Stimulated activated CD4-positive, alpha-beta T cell treated with anti-CD3 and anti-CD28 coated beads, Interleukin-1b, Interleukin-23, amount 100 ng/mL, for 24 hours (primary cell): Measurements from ENCODE around the gene BLVRA.
A peak's percentile ranks its signal among the peaks of the same experiment; 100 is the strongest.
"Not testable (repeated sequence)": the region's sequence is repeated elsewhere in the genome, so short reads cannot be mapped to it uniquely, and the experiment has no call there.

Source experiments
- DNase-seq, 4 experiments: peaks; one replicate each; pipeline ENCODE4 v3.0.0-alpha.2; 2020; ENCODE audit warnings: low read depth in 4 of 4, low spot score in 1 of 4

The BLVRA gene

GRCh38 chr7:43768887-43769272, 10.4 kb downstream of the BLVRA start:
- DNase-seq = no peak

DNA sequence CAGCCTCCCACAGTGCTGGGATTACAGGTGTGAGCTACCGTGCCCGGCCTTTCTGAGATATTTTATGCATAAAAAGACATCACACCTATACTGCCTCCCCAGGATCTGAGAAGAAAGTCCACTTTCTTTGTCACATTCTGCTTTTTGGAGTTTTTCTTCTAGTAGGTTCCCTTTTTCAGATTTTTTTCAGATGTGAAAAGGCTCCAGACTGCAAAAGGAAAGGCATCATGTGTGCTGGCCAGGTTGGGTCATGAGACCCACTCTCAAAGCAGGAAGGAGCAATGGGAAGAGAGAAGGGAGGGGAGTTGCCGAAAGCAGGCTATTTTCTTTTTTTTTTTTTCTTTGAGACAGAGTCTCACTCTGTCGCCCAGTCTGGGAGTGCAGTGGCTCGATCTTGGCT, 10.8 kb downstream of the BLVRA start:
- DNase-seq = no peak

DNA sequence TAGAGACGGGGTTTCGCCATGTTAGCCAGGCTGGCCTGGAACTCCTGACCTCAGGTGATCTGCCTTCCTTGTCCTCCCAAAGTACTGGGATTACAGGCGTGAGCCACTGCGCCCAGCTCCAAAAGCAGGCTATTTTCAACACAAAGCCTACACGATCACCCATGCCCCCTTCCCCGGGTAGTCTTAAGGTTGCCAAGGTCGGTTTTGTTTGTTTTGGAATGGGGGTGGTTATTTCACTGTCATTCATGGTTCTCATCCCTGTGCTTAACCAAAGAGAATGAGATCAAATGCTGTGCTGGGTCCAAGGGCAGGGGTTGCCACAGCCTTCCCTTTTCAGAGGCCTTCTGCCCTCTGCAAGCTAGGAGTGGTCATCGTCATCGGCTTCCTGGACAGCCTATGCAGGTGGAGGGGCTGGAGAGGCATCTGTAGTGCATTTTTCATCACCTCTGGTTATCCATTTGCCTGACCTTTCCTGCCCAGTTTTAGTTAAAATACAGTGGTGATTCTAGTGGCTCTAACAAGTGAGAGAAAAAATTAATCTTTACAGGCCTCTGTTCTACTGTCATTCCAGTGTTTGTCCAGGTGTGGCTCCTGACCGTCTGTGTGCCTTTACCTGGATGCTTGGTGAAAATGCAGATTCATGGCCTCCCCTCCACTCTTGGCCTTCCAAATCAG, 11.4 kb downstream of the BLVRA start:
- no peak for DNase-seq

DNA sequence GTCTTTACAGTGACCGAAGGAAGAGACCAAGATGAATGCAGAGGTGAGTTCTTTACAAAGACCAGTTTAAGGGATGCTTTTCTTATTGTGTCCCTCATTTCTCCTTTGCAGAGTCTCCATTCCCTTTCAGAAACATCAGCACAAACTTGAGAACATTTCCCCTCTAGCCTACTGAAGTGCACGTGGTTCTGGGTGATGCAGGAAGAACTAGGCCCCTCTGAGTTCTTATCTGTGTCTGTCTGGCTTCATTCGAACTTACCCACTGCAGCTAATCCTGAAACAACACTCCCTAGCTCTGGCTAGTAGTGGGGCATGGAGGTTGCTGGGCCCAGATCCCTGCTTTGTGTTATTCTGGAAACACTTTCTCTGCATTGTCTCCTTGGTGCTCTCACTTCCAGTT, 12.6 kb downstream of the BLVRA start:
- no peak for DNase-seq

DNA sequence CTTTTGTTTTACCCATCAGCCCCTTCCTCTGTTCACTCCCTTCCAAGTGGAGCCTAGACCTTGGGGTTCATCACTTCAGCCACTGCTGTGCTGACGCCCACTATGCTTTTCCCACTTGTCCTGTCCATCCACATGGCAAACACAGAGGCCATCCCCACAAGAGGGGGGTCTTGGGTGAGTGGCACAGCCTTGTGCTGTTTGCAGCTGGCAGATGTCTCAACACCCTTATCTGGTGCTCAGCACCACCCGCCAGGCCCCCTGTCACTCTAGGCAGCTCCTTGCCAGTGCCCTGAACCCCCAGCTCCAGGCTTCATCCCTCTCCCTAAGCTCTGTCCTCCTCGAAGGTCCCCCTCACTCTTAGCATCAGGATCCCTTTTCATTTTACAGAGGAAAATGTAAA, 13.1 kb downstream of the BLVRA start:
- no peak for DNase-seq

GRCh38 chr7:43773268-43773667, 14.8 kb downstream of the BLVRA start:
- DNase-seq = not testable (repeated sequence)

DNA sequence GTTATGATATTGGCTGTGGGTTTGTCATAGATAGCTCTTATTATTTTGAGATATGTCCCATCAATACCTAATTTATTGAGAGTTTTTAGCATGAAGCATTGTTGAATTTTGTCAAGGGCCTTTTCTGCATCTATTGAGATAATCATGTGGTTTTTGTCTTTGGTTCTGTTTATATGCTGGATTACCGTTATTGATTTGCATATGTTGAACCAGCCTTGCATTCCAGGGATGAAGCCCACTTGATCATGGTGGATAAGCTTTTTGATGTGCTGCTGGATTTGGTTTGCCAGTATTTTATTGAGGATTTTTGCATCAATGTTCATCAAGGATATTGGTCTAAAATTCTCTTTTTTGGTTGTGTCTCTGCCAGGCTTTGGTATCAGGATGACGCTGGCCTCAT, 16.8 kb downstream of the BLVRA start:
- DNase-seq = not testable (repeated sequence)

- not testable (repeated sequence) for DNase-seq
Observed at GRCh38 chr7:43778293-43779044, 20.0 kb downstream of the BLVRA start.

DNA sequence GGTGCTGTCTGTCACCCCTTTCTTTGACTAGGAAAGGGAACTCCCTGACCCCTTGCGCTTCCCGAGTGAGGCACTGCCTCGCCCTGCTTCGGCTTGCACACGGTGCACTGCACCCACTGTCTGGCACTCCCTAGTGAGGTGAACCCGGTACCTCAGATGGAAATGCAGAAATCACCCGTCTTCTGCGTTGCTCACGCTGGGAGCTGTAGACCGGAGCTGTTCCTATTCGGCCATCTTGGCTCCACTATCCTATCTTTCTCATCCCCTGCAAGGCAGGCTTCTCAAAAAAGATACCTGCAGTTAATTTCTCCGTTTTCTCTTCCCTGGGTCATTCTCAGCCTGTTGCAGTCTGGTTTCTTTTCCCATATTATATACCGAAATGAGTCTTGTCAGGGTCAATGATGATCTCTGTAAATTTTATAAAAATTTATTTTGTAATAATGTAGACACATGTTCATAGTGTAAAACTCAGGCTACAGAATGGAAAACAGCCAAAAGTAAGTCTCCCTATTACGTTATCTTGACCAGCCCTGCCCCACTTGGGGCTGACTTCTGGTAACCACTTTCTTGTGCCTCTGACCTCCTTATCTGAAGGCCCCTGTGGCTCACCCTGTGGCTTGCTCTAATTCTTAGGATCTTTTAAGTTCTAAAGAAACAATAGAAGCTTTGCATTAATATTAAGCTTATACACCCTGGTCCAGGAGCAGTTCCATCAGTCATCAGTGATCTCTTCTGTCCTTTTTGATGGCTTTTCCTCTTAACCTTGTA, 20.7 kb downstream of the BLVRA start:
- DNase-seq = no peak

DNA sequence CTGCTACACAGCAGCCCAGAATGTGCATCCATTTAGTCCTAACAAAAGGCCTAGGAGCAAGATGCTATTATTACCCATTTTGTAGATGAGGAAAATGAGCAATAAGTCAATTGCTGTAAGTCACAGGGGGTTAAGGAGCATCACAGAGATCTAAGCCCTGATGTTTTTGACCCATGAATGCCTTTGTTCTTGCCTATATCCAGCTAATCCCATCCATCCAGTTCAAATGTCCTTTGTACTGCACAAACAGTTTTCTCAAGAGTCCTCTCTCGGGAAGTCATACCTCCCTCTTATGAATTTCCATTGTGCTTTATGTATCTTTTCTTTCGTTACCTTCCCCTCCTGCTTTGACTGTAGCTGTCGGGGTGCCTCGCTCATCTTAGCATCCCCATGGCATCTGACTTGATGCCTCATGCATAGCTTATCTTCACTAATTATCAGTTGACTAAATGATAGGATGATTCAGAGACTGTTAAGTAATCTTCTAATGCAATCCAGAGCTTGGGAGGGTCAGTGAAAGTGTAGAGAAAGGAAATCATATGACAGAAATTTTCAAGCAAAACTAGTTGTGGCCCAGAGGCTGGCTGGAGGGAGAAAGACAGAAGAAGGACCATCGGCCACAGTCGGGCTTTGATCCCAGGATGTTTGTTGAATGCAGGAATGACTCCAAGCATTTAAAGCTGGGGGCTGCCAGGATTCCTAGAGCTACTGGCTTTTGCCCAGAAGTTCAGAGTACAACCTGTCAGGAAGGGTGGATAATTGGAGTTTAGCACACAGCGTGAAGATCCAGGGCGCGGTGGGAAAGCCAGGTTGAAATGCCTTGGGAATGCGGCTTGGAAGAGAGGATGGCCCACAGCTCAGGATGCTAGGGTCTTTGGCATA, 23.5 kb downstream of the BLVRA start:
- DNase-seq = no peak

GRCh38 chr7:43782768-43783555, 24.5 kb downstream of the BLVRA start:
- no peak for DNase-seq

GRCh38 chr7:43784030-43784584, 25.6 kb downstream of the BLVRA start:
- no peak for DNase-seq

GRCh38 chr7:43784585-43785087, 26.2 kb downstream of the BLVRA start:
- DNase-seq = peak in 1 of 4 experiments; percentile 18

- DNase-seq = no peak
Observed at GRCh38 chr7:43785420-43785819, 26.9 kb downstream of the BLVRA start.

DNA sequence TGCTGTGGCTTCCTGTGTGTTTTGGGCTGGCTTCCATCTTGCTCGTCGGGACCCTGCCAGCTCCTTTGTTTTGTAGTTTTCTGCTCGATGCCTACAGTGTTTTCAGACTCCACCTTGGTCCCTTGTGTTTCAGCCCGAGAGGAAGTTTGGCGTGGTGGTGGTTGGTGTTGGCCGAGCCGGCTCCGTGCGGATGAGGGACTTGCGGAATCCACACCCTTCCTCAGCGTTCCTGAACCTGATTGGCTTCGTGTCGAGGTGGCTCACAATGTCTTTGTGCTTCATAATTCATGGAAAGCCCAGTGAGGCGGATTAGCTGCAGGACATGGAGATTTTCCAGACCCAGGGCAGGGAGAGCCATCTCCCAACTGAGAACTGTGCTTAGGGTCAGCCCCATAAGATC, 29.3 kb downstream of the BLVRA start:
- DNase-seq = no peak

DNA sequence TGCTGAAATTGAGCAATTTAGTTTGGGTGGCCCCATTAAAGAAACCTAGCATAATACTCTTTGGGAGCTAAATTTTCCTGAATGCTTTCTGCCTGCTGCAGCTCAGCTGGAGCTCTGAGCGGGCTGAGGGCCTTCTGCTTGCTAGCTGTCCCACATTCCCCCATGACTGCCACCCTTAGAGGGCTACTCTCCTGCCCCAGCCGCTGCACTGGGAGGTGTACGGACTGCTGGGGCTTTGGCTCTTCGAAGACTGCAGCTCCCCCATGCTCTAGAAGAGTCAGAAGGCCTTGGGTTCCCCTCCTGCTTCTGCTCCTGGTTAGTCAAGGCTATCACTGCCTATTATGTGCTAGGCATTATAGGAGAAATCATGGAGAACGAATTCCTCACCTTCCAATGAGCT, 31.5 kb downstream of the BLVRA start:
- DNase-seq = no peak

DNA sequence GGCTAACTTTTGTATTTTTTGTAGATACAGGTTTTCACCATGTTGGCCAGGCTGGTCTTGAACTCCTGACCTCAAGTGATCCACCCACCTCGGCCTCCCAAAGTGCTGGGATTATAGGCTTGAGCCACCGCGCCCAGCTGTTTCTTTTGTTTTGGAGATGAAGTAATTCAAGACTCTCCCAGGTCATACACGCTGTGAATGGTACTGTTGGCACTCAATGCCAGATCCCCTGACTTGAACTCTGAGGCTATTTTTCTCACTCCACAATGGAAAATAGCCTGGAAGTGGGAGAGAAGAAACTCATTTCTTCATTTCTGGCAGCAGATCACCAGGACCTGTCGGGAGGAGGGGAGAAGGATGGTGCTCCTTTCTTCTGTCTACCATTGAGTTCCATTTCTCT, 32.4 kb downstream of the BLVRA start:
- DNase-seq = no peak

- no peak for DNase-seq
Observed at GRCh38 chr7:43791665-43792064, 33.2 kb downstream of the BLVRA start.

- DNase-seq = no peak
Observed at GRCh38 chr7:43792471-43793150, 34.1 kb downstream of the BLVRA start.
